IMR-90 (cell line): Measurements from ENCODE around the gene ZBTB48. TPM values are rescaled to one million over a fixed set of nuclear protein-coding genes. Genes with fewer than 3 reads are reported as not detected.

Experiments
- ATAC-seq: fragments of 200-7000 bp; cut with Tn5 transposase; 2 replicates; pipeline ENCODE4 v1.9.1; 2020; ENCODE audit warnings: low read depth, mild to moderate bottlenecking, moderate library complexity
- BruUV-seq: library from RNA; stranded (reverse); fragments of 400-500 nt; replicated peaks from 2 replicates; lab custom pipeline; 2021; lab: Mats Ljungman, UMichigan
- CTCF ChIA-PET: fragments of 300-600 bp; formaldehyde crosslinking; extraction: SDS; loops from one replicate; lab custom pipeline; 2021; ENCODE audit warnings: antibody characterized with exemption; lab: Yijun Ruan, JAX
- POLR2A ChIA-PET: fragments of 300-600 bp; sonication (Branson Sonifier 250); formaldehyde crosslinking; loops from one replicate; lab custom pipeline; 2022; ENCODE audit warnings: antibody characterized with exemption; ENCODE audit not compliant: unreplicated experiment; lab: Charles Lee
- DNase-seq: peaks from one replicate; pipeline ENCODE4 v3.0.0; 2013
- H2AFZ ChIP-seq: replicated peaks from 2 replicates; pipeline ENCODE3; 2013; ENCODE audit warnings: low read length, mild to moderate bottlenecking; ENCODE audit not compliant: poor library complexity
- H2AK5ac ChIP-seq: 2 replicates; pipeline ENCODE4 v1.6.1; 2013; ENCODE audit warnings: low read depth, low read length, inconsistent platforms
- H2AK9ac ChIP-seq: replicated peaks from 2 replicates; pipeline ENCODE3; 2013; ENCODE audit warnings: mild to moderate bottlenecking, low read depth, low read length, moderate library complexity; ENCODE audit not compliant: poor library complexity
- H2BK120ac ChIP-seq: 2 replicates; pipeline ENCODE4 v1.6.1; 2013; ENCODE audit warnings: low read depth, low read length, inconsistent platforms
- H2BK15ac ChIP-seq: 3 replicates; pipeline ENCODE4 v1.6.1; 2013; ENCODE audit warnings: low read depth, low read length, inconsistent platforms
- H2BK20ac ChIP-seq: 2 replicates; pipeline ENCODE4 v1.6.1; 2013; ENCODE audit warnings: low read depth, mild to moderate bottlenecking, inconsistent platforms, low read length, moderate library complexity
- H2BK5ac ChIP-seq: 2 replicates; pipeline ENCODE4 v1.6.1; 2013; ENCODE audit warnings: mild to moderate bottlenecking, low read depth, low read length, inconsistent platforms; ENCODE audit not compliant: poor library complexity, severe bottlenecking
- H3K14ac ChIP-seq: replicated peaks from 2 replicates; pipeline ENCODE4 v1.6.1; 2013; ENCODE audit warnings: low read depth, low read length, inconsistent platforms
- H3K18ac ChIP-seq: 2 replicates; pipeline ENCODE4 v1.6.1; 2013; ENCODE audit warnings: low read depth, low read length, control low read depth
- H3K23ac ChIP-seq: 2 replicates; pipeline ENCODE4 v1.6.1; 2013; ENCODE audit warnings: low read depth, low read length, inconsistent platforms
- H3K27ac ChIP-seq: 2 replicates; pipeline ENCODE4 v1.5.1; 2013; ENCODE audit warnings: mild to moderate bottlenecking, control low read depth, low read length; ENCODE audit not compliant: insufficient read depth
- H3K27me3 ChIP-seq: 2 replicates; pipeline ENCODE4 v1.6.1; 2013; ENCODE audit warnings: low read length; ENCODE audit not compliant: control insufficient read depth, insufficient read depth
- H3K36me3 ChIP-seq: 2 replicates; pipeline ENCODE4 v1.6.1; 2013; ENCODE audit warnings: low read length, mixed read lengths; ENCODE audit not compliant: control insufficient read depth, insufficient read depth
- H3K4ac ChIP-seq: 2 replicates; pipeline ENCODE4 v1.6.1; 2013; ENCODE audit warnings: low read depth, low read length, inconsistent platforms
- H3K4me1 ChIP-seq: 2 replicates; pipeline ENCODE4 v1.6.1; 2013; ENCODE audit warnings: low read length, mixed read lengths; ENCODE audit not compliant: control insufficient read depth, insufficient read depth
- H3K4me2 ChIP-seq: 2 replicates; pipeline ENCODE4 v1.6.1; 2013; ENCODE audit warnings: low read depth, mild to moderate bottlenecking, control low read depth, low read length, moderate library complexity
- H3K4me3 ChIP-seq: 2 replicates; pipeline ENCODE4 v1.5.1; 2013; ENCODE audit warnings: low read depth, mild to moderate bottlenecking, control low read depth, low read length, moderate library complexity; ENCODE audit not compliant: insufficient read depth
- H3K56ac ChIP-seq: 2 replicates; pipeline ENCODE4 v1.6.1; 2013; ENCODE audit warnings: low read length, inconsistent platforms; ENCODE audit not compliant: insufficient read depth; ENCODE audit errors: extremely low read depth
- H3K79me1 ChIP-seq, 2 experiments: 2 replicates each; pipeline ENCODE4 v1.6.1; 2013; ENCODE audit warnings: low read length in 2 of 2, inconsistent platforms in 1 of 2, low read depth in 1 of 2
- H3K9ac ChIP-seq: 2 replicates; pipeline ENCODE4 v1.6.1; 2013; ENCODE audit warnings: low read depth, low read length, control low read depth
- H3K9me1 ChIP-seq: 2 replicates; pipeline ENCODE4 v1.6.1; 2013; ENCODE audit warnings: low read length, inconsistent platforms; ENCODE audit not compliant: insufficient read depth
- H3K9me3 ChIP-seq: 2 replicates; pipeline ENCODE4 v1.6.1; 2013; ENCODE audit warnings: low read length; ENCODE audit not compliant: control insufficient read depth, insufficient read depth
- H4K20me1 ChIP-seq: 2 replicates; pipeline ENCODE4 v1.6.1; 2013; ENCODE audit warnings: low read length, inconsistent platforms; ENCODE audit not compliant: insufficient read depth
- H4K5ac ChIP-seq: 2 replicates; pipeline ENCODE4 v1.6.1; 2013; ENCODE audit warnings: mild to moderate bottlenecking, low read depth, low read length, control low read depth
- H4K8ac ChIP-seq, 2 experiments: 2 replicates each; pipeline ENCODE4 v1.6.1; 2013; ENCODE audit warnings: low read depth in 2 of 2, low read length in 2 of 2, control low read depth in 1 of 2, inconsistent platforms in 1 of 2
- H4K91ac ChIP-seq: 2 replicates; pipeline ENCODE4 v1.6.1; 2013; ENCODE audit warnings: low read depth, low read length, inconsistent platforms; ENCODE audit not compliant: insufficient read depth
- BHLHE40 ChIP-seq: fragments of 150-350 bp; IDR thresholded peaks from 2 replicates; pipeline ENCODE4 v1.6.1; 2016; ENCODE audit warnings: mild to moderate bottlenecking, low read depth, low read length
- CHD1 ChIP-seq: IDR thresholded peaks from 2 replicates; pipeline ENCODE4 v1.6.1; 2012; ENCODE audit warnings: low read depth, low read length, improper control_type of control experiment
- ELK1 ChIP-seq: fragments of 150-350 bp; IDR thresholded peaks from 2 replicates; pipeline ENCODE4 v1.6.1; 2016; ENCODE audit warnings: low read depth, mild to moderate bottlenecking, low read length, moderate library complexity, borderline replicate concordance
- FOS ChIP-seq: fragments of 150-350 bp; IDR thresholded peaks from 2 replicates; pipeline ENCODE4 v1.6.1; 2016; ENCODE audit warnings: low read depth, low read length
- MAZ ChIP-seq: IDR thresholded peaks from 2 replicates; pipeline ENCODE4 v1.6.1; 2012; ENCODE audit warnings: low read depth, mild to moderate bottlenecking, low read length, improper control_type of control experiment, moderate library complexity, borderline replicate concordance
- MXI1 ChIP-seq: IDR thresholded peaks from 2 replicates; pipeline ENCODE4 v1.6.1; 2012; ENCODE audit warnings: low read depth, mild to moderate bottlenecking, low read length, moderate library complexity, borderline replicate concordance
- NFE2L2 ChIP-seq: fragments of 150-350 bp; IDR thresholded peaks from 2 replicates; pipeline ENCODE4 v1.6.1; 2016; ENCODE audit warnings: low read depth, mild to moderate bottlenecking, low read length
- POLR2A ChIP-seq: IDR thresholded peaks from 2 replicates; pipeline ENCODE4 v1.6.1; 2012; ENCODE audit warnings: mild to moderate bottlenecking, low read depth, low read length
- RAD21 ChIP-seq: IDR thresholded peaks from 2 replicates; pipeline ENCODE4 v1.6.1; 2012; ENCODE audit warnings: low read length, improper control_type of control experiment
- RCOR1 ChIP-seq: IDR thresholded peaks from 2 replicates; pipeline ENCODE4 v1.6.1; 2012; ENCODE audit warnings: mild to moderate bottlenecking, low read length, improper control_type of control experiment; ENCODE audit not compliant: insufficient replicate concordance
- RFX5 ChIP-seq: IDR thresholded peaks from 2 replicates; pipeline ENCODE4 v1.8.0; 2012; ENCODE audit warnings: low read depth, mild to moderate bottlenecking, low read length, moderate library complexity
- SMC3 ChIP-seq: fragments of 150-350 bp; IDR thresholded peaks from 2 replicates; pipeline ENCODE4 v1.6.1; 2016; ENCODE audit warnings: low read depth, mild to moderate bottlenecking, antibody characterized with exemption, low read length, moderate library complexity
- WGBS, 2 experiments: methylation state at CpG; one replicate each; pipeline versions ENCODE4 v1.1.5 to v1.1.7; 2013; ENCODE audit warnings: missing lambda C conversion rate in 2 of 2; ENCODE audit not compliant: insufficient read length in 1 of 2; ENCODE audit errors: extremely low coverage in 2 of 2; 5-methylcytosine and 5-hydroxymethylcytosine counted together
- dilution Hi-C: fragments of 300-500 bp; cut with HindIII; formaldehyde crosslinking; loops from one replicate; pipeline ENCODE4 v1.14.3; 2018; ENCODE audit warnings: low sequenced_read_pairs; ENCODE audit not compliant: unreplicated experiment
- in situ Hi-C: fragments of 300-500 bp; cut with MboI; formaldehyde crosslinking; loops from 3 replicates; pipeline ENCODE4 v1.14.3; 2019; ENCODE audit warnings: low sequenced_read_pairs, inconsistent platforms, mixed read lengths
- intact Hi-C: fragments of 100-400 bp; cut with micrococcal nuclease; formaldehyde crosslinking; loops from 2 replicates; pipeline ENCODE4 v1.10.0; 2022
- polyA plus RNA-seq, 3 experiments: library from polyadenylated mRNA; depleted of rRNA; stranded (reverse); fragments of >200 nt; gene quantifications; 2 replicates each; pipeline ENCODE4 v1.2.3, GENCODE V29; 2012; ENCODE audit warnings: low replicate concordance in 1 of 3
- total RNA-seq: library from RNA; depleted of rRNA; stranded (reverse); fragments of >200 nt; gene quantifications from 2 replicates; pipeline ENCODE4 v1.2.3, GENCODE V29; 2012
- TF ChIP-seq, protein P1 (sequence below): conservative IDR thresholded peaks from 2 replicates; pipeline ENCODE4 v1.5.1; 2012; ENCODE audit warnings: mild to moderate bottlenecking, low read depth, low read length, improper control_type of control experiment

Gene ZBTB48
- total and polyA plus RNA-seq, 2 of the 4 experiments (the other 2 are of a cell fraction), result 9.3 to 17.5 TPM

DNA sequence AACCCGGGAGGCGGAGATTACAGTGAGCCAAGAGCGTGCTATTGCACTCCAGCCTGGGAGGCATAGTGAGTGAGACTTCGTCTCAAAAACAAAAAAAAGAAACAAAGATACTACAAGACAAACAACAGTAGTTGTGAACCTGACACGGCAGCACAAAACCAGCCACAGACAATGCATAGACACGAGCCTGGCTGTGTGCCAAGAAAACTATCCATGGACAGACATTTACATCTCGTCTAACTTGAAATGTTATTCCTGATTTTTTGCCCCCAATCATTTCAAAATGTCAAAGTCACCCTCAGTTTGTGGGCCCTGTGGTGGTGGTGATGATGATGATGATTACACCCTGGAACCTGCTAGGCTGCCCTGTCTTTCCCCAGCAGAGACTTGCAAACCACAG is 16.6 kb downstream of the ZBTB48 start:
- Histone ChIP-seq H4K20me1 (peaks cover 91% of the 10 kb centered on the region), H3K23ac (no peak overlapping the region), H2AFZ (no peak overlapping the region), H3K9me3 (no peaks in the 10 kb centered on the region), H4K91ac (no peak overlapping the region), H3K27me3 (no peaks in the 10 kb centered on the region), H3K79me1 (peaks cover 13 to 82% of the 10 kb centered on the region in 2 experiments), H3K56ac (no peak overlapping the region), H2AK9ac (no peak overlapping the region), H3K4me2 (no peak overlapping the region), H3K4ac (no peak overlapping the region), H3K27ac (no peak overlapping the region), H2BK120ac (no peak overlapping the region), H3K9me1 (peaks cover 10% of the 10 kb centered on the region), H3K9ac (no peak overlapping the region), H2BK20ac (no peak overlapping the region), H2AK5ac (no peak overlapping the region), H3K4me1 (peaks cover 4% of the 10 kb centered on the region), H2BK5ac (no peak overlapping the region), H3K14ac (no peak overlapping the region), H3K4me3 (no peak overlapping the region), H4K8ac (no peak overlapping the region), H2BK15ac (no peak overlapping the region), H4K5ac (no peak overlapping the region), H3K18ac (no peak overlapping the region), H3K36me3 (peaks cover 70% of the 10 kb centered on the region)
- in situ Hi-C loops, result no loop called here
- intact Hi-C loops, result no loop called here
- POLR2A ChIA-PET, result no interaction called here
- ATAC-seq, result no peak
- CTCF ChIA-PET, result no interaction called here
- BruUV-seq, result no TSS peak
- TF ChIP-seq MXI1, result no peak
- TF ChIP-seq CHD1, result no peak
- TF ChIP-seq FOS, result no peak
- no peak for TF ChIP-seq ELK1
- TF ChIP-seq, protein P1, sequence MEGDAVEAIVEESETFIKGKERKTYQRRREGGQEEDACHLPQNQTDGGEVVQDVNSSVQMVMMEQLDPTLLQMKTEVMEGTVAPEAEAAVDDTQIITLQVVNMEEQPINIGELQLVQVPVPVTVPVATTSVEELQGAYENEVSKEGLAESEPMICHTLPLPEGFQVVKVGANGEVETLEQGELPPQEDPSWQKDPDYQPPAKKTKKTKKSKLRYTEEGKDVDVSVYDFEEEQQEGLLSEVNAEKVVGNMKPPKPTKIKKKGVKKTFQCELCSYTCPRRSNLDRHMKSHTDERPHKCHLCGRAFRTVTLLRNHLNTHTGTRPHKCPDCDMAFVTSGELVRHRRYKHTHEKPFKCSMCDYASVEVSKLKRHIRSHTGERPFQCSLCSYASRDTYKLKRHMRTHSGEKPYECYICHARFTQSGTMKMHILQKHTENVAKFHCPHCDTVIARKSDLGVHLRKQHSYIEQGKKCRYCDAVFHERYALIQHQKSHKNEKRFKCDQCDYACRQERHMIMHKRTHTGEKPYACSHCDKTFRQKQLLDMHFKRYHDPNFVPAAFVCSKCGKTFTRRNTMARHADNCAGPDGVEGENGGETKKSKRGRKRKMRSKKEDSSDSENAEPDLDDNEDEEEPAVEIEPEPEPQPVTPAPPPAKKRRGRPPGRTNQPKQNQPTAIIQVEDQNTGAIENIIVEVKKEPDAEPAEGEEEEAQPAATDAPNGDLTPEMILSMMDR, result no peak
- TF ChIP-seq RFX5, result no peak
- TF ChIP-seq BHLHE40, result no peak
- TF ChIP-seq RAD21, result no peak
- no peak for TF ChIP-seq SMC3
- no peak for TF ChIP-seq NFE2L2
- TF ChIP-seq MAZ, result no peak
- TF ChIP-seq RCOR1, result no peak
- TF ChIP-seq POLR2A, result no peak
- no peak for DNase-seq
- dilution Hi-C loops, result no loop called here
- 0% methylated on average over 1 of the region's 7 CpGs; no CpG with 5 or more reads in 1 of the 2 experiments for whole genome bisulfite sequencing, 2 experiments
